GM18498 (cell line): Measurements from ENCODE around the gene PACS1.
A peak's percentile ranks its signal among the peaks of the same experiment; 100 is the strongest.
"Not testable (repeated sequence)": the region's sequence is repeated elsewhere in the genome, so short reads cannot be mapped to it uniquely, and the experiment has no call there.

Experiments used
- ATAC-seq: cut with Tn5 transposase; IDR thresholded peaks from one replicate; pipeline ENCODE4 v1.9.1; 2021; ENCODE audit warnings: mild to moderate bottlenecking, moderate library complexity; ENCODE audit not compliant: unreplicated experiment

PACS1 gene

GRCh38 chr11:66106786-66107599 is 36.9 kb downstream of the PACS1 start:
- no peak for ATAC-seq

DNA sequence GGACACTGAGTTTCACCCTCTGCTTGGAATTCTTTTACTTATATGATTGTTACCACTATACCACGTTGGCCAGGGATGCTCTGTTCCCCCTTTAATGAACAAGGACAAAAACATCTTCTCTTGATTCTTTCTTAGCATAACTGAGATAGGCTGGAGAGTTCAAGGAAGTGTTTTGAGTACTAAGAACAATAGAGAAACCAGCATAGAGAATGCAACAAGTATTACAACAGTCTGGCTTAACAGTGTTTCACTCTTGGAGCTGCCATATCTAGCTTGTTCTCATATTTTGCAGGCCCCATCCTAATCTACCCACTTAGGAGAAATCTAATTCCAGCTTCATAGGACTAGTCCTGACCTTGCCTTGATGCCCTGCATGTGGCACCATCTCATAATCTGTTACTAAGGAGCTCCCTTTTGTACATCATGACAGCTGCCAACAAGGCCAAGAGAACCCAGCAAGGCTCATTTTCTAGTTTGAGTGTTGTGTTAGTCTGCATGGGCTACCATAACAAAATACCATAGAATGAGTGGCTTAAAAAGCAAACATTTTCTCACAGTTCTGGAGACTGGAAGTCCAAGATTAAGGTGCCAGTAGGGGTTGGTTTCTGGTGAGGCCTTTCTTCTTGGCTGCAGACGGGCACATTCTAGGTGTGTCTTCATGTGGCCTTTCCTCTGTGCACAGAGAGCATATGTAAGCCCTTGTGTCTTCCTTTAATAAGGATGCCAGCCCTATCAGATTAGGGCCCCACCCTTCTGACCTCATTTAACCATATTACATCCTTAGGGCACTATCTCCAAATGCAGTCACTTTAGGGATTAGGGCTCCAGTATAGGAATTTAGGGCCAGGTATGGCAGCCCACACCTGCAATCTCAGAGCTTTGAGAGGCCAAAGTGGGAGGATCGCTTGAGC is 37.8 kb downstream of the PACS1 start:
- ATAC-seq: no peak

GRCh38 chr11:66109294-66109693 is 39.2 kb downstream of the PACS1 start:
- ATAC-seq: no peak

- no peak for ATAC-seq
These were observed 41.1 kb downstream of the PACS1 start for GRCh38 chr11:66111158-66111557.

GRCh38 chr11:66112041-66112491 is 42.0 kb downstream of the PACS1 start:
- ATAC-seq: no peak

DNA sequence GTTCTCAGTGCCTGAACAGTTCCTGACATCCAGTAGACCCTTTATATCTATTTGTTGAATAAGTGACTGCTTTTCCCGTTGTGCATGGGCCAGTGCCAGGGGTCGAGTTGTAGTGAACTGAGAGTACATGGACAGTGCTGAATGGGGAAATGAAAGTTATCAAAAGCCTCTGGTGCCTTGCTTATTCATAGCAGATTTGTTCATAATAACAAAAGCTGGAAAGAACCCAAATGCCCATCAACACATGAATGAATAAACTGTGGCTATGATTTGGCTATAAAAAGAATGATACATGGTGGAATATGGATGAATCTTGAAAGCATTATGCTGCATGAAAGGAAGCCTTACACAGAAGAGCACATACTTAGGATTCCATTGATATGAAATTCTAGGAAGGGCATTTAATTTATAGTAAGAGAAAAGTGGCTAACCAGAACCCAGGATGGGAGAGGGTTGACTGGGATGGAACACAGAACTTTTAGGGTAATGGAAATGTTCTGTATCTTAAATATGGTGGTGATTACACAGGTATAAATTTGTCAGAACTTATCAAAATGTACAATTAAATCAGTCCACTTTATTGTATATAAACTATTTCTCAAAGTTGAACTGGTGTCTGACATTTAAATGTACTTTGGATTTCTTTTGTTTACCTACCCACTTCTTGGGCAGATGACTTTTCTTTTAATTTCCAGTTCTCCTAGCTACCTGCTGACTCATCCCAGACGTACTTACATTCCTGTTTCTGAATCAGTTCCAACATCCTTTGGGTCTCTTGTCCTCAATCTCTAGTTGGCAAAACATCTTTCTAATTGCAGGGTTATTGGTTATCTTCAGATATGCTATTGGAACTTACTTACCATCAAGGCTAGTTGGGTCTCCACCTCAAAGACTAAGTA is 42.8 kb downstream of the PACS1 start:
- ATAC-seq: no peak

- not testable (repeated sequence) for ATAC-seq
These were observed 44.9 kb downstream of the PACS1 start for GRCh38 chr11:66114957-66115356.

- ATAC-seq: peak; percentile 67
These were observed 45.7 kb downstream of the PACS1 start for GRCh38 chr11:66115638-66116301.

DNA sequence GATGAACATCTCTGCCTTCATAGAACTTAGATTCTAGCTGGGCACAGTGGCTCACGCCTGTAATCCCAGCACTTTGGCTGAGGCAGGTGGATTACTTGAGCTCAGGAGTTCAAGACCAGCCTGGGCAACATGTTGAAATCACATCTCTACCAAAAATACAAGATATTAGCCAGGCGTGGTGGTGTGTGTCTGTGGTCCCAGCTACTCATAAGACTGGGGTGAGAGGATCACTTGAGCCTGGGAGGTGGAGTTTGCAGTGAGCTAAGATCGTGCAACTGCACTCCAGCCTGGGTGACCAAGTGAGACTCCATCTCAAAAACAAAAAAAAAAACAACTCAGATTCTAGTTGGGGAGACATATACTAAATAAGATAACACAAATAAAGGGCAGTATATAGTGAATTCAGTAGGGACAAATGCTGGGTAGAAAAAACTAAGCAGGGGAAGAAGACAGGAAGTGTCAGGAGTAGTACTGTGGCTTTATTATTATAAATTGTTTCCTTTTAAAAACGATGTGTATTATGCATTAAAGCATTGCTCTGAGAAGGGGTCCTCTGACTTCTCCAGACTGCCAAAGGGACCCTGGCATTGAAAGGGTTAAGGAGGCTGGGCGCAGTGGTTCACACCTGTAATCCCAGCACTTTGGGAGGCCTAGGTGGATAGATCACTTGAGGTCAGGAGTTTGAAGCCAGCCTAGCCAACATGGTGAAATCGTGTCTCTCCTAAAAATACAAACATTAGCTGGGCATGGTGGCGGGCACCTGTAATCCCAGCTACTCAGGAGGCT is 46.7 kb downstream of the PACS1 start:
- no peak for ATAC-seq

DNA sequence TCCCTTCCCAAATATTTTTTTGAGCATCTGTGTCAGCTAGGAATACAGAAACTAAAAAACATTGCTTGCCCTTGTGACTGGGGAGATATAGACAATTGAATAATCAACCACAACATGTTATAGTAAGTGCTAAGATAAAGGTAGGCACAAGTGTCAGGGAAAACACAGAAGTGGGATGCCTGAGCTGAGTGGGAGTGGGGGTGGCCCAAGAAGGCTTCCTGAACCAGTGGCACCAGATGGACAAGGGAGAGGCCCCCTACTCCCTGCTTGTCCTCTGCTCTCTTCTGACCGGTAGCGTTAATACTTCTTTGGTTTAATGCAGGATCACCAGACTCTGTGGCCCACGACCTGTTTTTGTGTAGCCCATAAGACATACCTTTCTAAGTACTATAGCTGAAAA is 48.8 kb downstream of the PACS1 start:
- ATAC-seq: no peak

DNA sequence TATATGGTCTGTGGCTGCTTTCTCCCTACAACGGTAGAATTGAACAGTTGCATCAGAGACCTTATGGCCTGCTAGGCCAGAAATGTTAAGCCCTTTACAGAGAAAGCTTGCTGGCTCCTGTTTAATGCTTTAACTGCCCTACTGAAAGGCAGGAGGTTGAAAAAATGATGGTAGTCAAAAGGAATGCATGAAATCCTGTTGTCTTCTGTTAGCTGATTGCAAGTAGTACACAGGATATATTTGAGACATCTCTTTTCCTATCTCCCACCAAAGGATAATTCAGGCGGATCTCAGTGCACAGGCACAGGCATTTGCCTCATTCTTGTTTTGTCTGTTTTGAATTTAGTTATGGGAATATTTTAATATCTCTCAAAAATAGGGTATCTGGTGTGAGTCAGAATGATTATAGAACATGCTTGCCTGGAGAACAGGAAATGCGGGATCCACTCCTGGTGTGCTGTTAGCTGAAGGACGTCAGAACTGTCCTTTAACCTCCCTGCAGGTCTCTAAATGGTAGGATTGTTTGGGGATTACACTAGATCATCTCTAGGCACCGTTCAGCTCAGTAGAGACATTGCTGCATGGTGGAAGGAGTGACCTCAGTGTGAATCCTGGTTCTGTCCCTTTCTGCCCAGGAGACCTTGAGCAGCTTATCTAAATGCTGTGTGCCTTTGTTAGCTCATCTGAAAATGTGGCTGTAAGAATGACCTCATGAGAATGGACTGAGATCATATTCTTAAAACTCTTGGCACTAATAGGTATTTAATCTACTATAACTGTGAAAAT is 49.5 kb downstream of the PACS1 start:
- no peak for ATAC-seq

DNA sequence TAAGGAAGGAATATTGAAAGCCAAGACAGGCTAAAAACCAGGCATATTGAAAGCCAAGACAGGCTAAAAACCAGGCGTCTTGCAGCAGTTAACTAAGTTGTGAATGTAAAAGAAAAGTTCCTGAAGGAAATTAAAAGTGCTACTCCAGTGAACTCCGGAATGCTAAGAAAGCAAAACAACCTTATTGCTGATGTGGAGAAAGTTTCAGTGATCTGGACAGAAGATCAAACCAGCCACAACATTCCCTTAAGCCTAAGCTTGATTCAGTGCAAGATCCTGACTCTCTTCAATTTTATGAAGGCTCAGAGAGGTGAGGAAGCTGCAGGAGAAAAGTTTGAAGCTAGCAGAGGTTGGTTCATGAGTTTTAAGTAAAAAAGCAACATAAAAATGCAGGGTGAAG is 51.4 kb downstream of the PACS1 start:
- ATAC-seq: no peak

DNA sequence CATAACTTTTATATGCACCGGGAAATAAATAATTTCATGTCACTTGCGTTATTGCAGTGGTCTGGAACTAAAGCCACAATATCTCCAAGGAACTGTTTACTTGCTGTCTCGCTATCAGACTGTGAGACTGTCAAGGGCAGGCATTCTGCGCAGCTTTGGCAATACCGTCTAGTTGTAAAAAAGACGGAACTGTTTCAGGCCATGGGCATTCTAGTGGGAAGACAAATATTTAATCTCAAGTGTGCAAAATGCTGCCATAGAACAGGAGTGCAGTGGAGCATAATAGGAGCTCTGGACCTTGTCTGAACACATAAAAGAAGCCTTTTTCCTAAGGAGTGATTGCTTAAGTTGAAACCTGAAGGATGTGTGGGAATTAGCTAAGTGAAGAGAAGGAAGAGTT is 53.8 kb downstream of the PACS1 start:
- no peak for ATAC-seq

DNA sequence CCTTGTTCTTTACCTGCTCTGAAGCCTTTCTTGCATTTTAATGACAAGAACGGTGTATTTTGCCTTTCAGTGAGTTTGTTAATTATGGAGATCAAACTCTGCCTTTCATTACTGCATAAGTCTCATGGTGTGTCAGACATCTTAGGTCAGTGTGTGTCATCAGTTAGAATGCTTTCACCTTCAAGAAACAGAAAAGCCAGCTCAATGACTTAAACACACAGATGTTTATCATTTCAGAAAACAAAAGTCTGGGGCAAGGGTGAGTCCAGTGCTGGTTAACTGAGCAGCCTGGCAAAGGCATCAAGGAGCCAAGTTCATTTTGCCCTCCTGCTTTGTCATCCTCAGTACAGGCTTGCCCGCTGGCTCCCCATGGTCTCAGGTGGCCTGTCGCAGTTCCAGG is 54.5 kb downstream of the PACS1 start:
- no peak for ATAC-seq

DNA sequence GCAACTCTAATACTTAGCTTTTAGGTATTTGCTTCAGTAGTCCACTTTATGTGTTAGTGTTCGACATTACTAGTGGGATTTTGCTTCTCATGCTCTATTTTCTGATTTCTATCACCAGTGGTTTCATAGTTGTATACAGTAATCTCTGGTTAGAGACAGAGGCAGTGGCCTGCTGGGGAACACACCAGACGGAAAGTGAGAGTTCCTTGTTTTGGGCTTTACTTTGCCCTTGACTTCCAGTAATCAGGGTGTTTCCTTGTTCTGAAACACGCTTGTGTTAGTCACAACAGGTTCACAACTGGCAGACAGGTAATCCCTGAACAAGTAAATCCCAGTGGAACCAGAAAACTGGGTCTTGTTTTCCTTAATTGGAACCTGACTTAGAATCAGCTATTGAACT is 56.0 kb downstream of the PACS1 start:
- ATAC-seq: peak; percentile 61

- peak; percentile 54 for ATAC-seq
These were observed 56.9 kb downstream of the PACS1 start for GRCh38 chr11:66126808-66127555.

DNA sequence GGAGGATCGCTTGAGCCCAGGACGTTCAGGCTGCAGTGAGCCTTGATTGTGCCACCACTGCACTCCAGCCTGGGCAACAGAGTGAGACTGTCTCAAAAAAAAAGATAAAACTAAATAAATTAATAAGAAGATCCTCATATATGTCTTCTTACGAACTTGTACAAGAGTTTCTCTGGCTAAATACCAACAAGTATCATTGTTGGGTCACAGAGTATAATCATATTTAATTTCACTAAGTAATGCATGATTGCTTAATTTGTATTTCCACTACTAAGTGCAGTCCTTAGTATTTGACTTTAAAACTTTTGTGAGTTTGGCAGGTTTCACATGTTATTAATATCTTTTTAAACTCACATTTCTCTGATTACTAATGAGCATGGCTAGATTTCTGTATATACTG is 60.9 kb downstream of the PACS1 start:
- no peak for ATAC-seq
